Cardiac muscle cell (in vitro differentiated cells and primary cell): ENCODE data around the gene CFAP99. TPM values are rescaled to one million over a fixed set of nuclear protein-coding genes. Genes with fewer than 3 reads are reported as not detected.

Experiments
- DNase-seq, 2 donors: peaks; one replicate each; pipeline versions ENCODE4 v3.0.0 to v3.0.0-alpha.2; 2010 to 2017; ENCODE audit warnings: low read depth in 1 of 2, low spot score in 1 of 2
- H3K27ac ChIP-seq: fragments of 200-600 bp; sonication (generic); 2 replicates; pipeline ENCODE4 v1.5.1; 2016
- H3K27me3 ChIP-seq: fragments of 200-600 bp; sonication (generic); 2 replicates; pipeline ENCODE4 v1.6.0; 2016; ENCODE audit warnings: control low read depth
- H3K36me3 ChIP-seq: fragments of 200-600 bp; sonication (generic); 2 replicates; pipeline ENCODE4 v1.5.1; 2016; ENCODE audit warnings: control low read depth
- H3K4me1 ChIP-seq: fragments of 200-600 bp; sonication (generic); 2 replicates; pipeline ENCODE4 v1.8.1; 2017; ENCODE audit warnings: low read depth, mild to moderate bottlenecking, mixed run types
- H3K4me3 ChIP-seq: fragments of 200-600 bp; sonication (generic); 2 replicates; pipeline ENCODE4 v1.5.1; 2016; ENCODE audit warnings: mild to moderate bottlenecking
- H3K9me3 ChIP-seq: fragments of 200-600 bp; sonication (generic); 2 replicates; pipeline ENCODE4 v1.5.1; 2017; ENCODE audit warnings: low read depth, mild to moderate bottlenecking, control low read depth
- polyA plus RNA-seq: library from polyadenylated mRNA; unstranded; fragments of >200 nt; fragmentation: Nextera tagmentation; extraction: Ambion mirVana; gene quantifications from 2 replicates; pipeline ENCODE4 v1.2.1, GENCODE V29; 2016
- total RNA-seq: library from RNA; depleted of rRNA; stranded (reverse); fragments of >200 nt; gene quantifications from 2 replicates; pipeline ENCODE4 v1.2.3, GENCODE V29; 2016
- TF ChIP-seq, protein P1 (sequence below): IDR thresholded peaks from 2 replicates; pipeline ENCODE4 v1.5.1; 2012; ENCODE audit warnings: low read depth, mild to moderate bottlenecking, low read length

CFAP99 gene
- total and polyA plus RNA-seq, 2 experiments from 2014 or later: 0.10 TPM; not detected in 1

DNA sequence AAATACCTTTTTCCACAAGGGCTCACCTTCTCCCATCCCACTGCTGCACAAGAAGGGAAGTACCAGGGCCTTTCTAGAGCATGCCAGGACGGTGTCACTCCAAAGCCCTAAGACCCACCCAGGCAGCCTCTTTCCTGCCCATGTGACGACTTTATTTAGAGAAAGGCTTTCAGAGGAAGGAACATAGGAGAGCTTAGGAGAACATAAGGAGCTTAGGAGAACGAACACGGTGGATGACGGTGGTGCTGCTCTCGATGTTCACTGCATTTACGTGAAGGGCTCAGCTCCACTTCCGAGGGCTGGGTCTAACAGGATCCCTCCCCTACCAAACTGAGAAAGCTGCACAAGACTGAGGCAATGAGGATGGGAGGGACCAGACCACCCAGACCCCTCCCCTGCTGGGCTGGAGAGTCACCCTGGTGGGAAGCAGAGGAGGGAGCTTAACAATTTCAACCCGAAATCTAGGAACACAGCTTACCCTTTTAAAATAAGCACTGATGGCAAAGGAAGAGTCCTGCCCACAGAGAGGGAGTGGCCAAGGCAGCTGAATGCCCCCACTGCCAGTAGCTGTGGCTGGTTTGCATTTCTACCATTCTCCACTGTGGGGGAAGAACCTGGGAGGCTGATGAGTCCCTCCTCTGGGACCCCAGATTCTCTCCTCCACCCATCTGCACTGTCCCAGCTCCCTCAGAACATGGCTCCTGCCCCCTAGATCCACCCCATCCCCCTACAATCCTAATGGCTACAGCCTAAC, 30.1 kb upstream of the CFAP99 start:
- H3K4me1 ChIP-seq: peaks cover 8% of the 10 kb centered on the region
- H3K27ac ChIP-seq: no peak overlapping the region
- H3K36me3 ChIP-seq: no peaks in the 10 kb centered on the region
- H3K27me3 ChIP-seq: no peaks in the 10 kb centered on the region
- H3K9me3 ChIP-seq: no peaks in the 10 kb centered on the region
- DNase-seq: peak in 1 of 2 donors; percentile 18
- TF ChIP-seq, protein P1, sequence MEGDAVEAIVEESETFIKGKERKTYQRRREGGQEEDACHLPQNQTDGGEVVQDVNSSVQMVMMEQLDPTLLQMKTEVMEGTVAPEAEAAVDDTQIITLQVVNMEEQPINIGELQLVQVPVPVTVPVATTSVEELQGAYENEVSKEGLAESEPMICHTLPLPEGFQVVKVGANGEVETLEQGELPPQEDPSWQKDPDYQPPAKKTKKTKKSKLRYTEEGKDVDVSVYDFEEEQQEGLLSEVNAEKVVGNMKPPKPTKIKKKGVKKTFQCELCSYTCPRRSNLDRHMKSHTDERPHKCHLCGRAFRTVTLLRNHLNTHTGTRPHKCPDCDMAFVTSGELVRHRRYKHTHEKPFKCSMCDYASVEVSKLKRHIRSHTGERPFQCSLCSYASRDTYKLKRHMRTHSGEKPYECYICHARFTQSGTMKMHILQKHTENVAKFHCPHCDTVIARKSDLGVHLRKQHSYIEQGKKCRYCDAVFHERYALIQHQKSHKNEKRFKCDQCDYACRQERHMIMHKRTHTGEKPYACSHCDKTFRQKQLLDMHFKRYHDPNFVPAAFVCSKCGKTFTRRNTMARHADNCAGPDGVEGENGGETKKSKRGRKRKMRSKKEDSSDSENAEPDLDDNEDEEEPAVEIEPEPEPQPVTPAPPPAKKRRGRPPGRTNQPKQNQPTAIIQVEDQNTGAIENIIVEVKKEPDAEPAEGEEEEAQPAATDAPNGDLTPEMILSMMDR: no peak
- no peak overlapping the region for H3K4me3 ChIP-seq

DNA sequence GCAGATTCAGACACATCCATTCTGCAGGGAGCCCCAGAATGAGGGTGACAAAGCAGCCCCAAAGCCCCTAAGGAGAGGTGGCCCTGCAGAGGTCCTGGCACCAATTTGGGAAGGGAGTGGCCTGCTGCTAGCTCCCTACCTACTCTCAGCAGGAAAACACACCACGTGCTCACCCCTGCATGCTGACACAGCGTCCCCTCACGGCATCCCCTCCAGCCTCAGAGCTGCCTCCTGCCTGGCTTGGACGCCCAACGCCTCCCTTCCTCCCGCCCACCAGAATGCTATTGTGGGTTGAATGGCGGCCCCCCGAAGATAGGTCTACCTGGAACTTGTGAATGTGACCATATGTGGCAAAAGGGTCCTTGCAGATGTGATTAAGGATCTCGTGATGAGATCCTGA, 29.1 kb upstream of the CFAP99 start:
- Histone ChIP-seq H3K9me3 (no peaks in the 10 kb centered on the region), H3K36me3 (no peaks in the 10 kb centered on the region), H3K4me3 (no peak overlapping the region), H3K27me3 (no peaks in the 10 kb centered on the region), H3K4me1 (peaks cover 4% of the 10 kb centered on the region), H3K27ac (no peak overlapping the region)
- TF ChIP-seq, protein P1: no peak
- DNase-seq: no peak

DNA sequence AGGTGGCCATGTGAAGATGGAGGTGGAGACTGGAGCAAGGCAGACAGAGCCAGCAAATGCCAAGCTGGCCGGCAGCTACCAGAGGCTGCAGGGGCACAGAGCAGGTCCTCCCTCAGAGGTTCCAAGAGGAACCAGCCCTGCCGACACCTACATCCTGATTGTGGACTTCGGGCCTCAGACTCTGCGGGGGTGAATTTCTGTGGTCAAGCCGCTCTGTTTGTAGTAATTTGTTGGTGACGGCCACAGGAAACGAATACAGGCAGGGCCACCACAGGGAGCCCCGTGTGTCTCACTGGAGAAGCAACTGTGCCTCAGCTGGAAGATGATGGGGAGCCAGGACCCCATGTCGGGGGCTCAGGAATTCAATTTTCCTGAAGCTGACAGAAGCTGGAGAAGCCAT, 28.6 kb upstream of the CFAP99 start:
- no peaks in the 10 kb centered on the region for H3K9me3 ChIP-seq
- no peak overlapping the region for H3K4me3 ChIP-seq
- DNase-seq: peak in 1 of 2 donors; percentile 21
- no peaks in the 10 kb centered on the region for H3K36me3 ChIP-seq
- TF ChIP-seq, protein P1: no peak
- no peak overlapping the region for H3K27ac ChIP-seq
- no peaks in the 10 kb centered on the region for H3K27me3 ChIP-seq
- H3K4me1 ChIP-seq: peaks cover 4% of the 10 kb centered on the region

DNA sequence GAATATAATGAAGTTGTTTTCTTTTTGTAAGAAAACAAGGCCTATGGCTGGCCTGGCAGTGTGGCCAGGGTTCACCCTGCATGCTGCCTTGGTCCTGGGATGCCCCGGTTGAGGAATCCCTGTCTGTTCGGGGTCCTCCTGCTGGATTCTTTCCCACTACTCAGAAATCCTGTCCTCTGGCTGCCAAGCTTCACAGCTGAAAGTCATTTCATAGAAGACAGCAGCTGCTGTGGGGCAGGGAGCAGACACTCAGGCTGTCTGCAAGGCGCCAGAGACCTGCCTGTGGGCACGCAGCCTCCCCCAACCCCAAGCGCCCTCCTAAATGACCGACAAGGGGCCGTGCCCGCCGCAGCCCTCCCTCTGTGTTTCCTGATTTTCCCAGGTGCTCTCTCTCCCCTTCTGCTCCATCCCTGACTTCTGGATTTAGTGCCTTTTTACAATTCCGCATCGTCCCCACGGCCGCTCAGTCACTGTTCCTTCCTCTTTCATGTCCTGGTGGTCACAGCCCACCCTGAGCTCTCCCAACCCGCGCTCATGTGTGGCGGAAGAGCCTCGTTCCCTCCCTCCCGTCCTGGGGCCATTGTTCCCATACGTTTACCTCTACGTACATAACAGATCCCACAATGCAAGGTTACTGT, 27.9 kb upstream of the CFAP99 start:
- peak in 1 of 2 donors; percentile 7 for DNase-seq
- no peak overlapping the region for H3K4me3 ChIP-seq

DNA sequence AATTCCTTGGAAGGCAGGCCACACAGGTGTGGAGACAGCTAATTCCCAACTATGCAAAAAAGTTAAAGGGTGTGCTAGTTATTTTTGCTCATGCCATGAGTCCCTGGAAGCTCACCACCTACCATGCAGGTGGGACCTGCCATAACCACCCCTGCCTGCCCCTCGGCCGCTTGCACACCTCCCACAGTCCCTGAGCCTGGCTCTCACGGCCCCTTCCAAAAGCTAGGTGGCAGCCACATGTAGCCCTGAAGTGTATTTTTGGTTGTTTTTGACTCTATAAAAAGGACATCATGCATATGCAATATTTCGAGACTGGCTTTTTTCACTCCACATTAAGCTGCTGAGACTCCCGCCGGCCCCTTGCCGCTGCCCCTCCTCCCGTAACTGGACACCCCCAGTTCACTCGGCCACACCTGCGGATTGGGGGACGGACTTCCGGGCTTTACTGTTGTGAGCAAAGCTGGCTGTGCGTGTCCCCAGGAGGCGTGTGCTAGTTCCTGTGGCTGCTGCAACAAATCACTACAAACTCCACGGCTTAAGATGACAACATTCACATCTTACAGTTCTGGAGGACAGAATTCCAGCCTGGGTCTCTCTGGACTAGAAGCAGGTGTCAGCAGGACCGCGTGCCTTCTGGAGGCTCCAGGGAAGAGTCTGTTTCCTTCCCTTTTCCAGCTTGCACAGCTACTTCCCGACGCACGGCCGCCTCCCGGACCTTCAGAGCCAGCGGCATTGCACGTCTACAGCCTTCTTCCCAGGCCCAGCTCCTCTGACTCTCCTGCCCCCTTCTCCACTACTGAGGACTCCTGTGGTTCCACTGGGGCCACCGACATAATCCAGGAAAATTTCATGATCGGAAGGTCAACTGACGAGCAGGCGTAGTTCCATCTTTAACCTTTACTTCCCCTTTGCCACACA, 25.1 kb upstream of the CFAP99 start:
- Histone ChIP-seq H3K27me3 (no peaks in the 10 kb centered on the region), H3K36me3 (no peaks in the 10 kb centered on the region), H3K9me3 (no peaks in the 10 kb centered on the region), H3K4me1 (peaks cover 4% of the 10 kb centered on the region), H3K27ac (no peak overlapping the region), H3K4me3 (peak overlapping the region; percentile 0)
- TF ChIP-seq, protein P1: no peak
- DNase-seq: peak; percentile 29 to 79

More for the DNA sequence above, 27.9 kb upstream of the CFAP99 start:
- TF ChIP-seq, protein P1: no peak
- Histone ChIP-seq H3K27ac (no peak overlapping the region), H3K9me3 (no peaks in the 10 kb centered on the region), H3K4me1 (peaks cover 4% of the 10 kb centered on the region), H3K27me3 (no peaks in the 10 kb centered on the region), H3K36me3 (no peaks in the 10 kb centered on the region)
